SK-N-SH (cell line): Measurements from ENCODE around the gene NTMT2. TPM values are rescaled to one million over a fixed set of nuclear protein-coding genes. Genes with fewer than 3 reads are reported as not detected.

ENCODE experiments used
- polyA plus RNA-seq, 3 experiments: library from polyadenylated mRNA; depleted of rRNA; stranded (reverse); fragments of >200 nt; gene quantifications; 2 replicates each; pipeline ENCODE4 v1.2.3, GENCODE V29; 2012
- small RNA-seq, 7 experiments: library from RNA; depleted of rRNA; stranded (forward); fragments of <200 nt; gene quantifications; one replicate each; pipeline ENCODE3, GENCODE V24; 2012

The NTMT2 gene
- polyA plus RNA-seq, 1 of the 3 experiments (the other 2 are of a cell fraction), result not detected

Small RNA genes lying within 50 kb of the gene (small RNA-seq; reads per million reads assigned to genes)
- gene MIR3119-2, result 0 reads per million in 7 experiments

Other genes starting within 250 kb of the NTMT2 start
- gene KIFAP3, start 71.3 kb upstream of the NTMT2 start, polyA plus RNA-seq (2012; rRNA removed), result 10.7 and 12.3 TPM in 2 replicates